H9 (cell line): Measurements from ENCODE around the gene ESM1. TPM values are rescaled to one million over a fixed set of nuclear protein-coding genes. Genes with fewer than 3 reads are reported as not detected.

Source experiments
- DNase-seq: peaks from one replicate; pipeline ENCODE4 v3.0.0-alpha.2; 2017
- H2AFZ ChIP-seq: one replicate; pipeline ENCODE4 v1.6.1; 2013; ENCODE audit warnings: mild to moderate bottlenecking, low read length, control low read depth, moderate library complexity
- H2AK5ac ChIP-seq: 2 replicates; pipeline ENCODE4 v1.6.1; 2013; ENCODE audit warnings: low read length, control low read depth, mixed read lengths; ENCODE audit not compliant: insufficient read length
- H2BK120ac ChIP-seq: one replicate; pipeline ENCODE4 v1.6.1; 2013; ENCODE audit warnings: low read depth, mild to moderate bottlenecking, low read length, control low read depth, inconsistent platforms; ENCODE audit not compliant: poor library complexity, severe bottlenecking
- H2BK12ac ChIP-seq: 2 replicates; pipeline ENCODE4 v1.6.1; 2013; ENCODE audit warnings: low read length, control low read depth, mixed read lengths, low read depth; ENCODE audit not compliant: insufficient read length
- H2BK15ac ChIP-seq: 2 replicates; pipeline ENCODE4 v1.6.1; 2013; ENCODE audit warnings: low read depth, low read length, control low read depth
- H2BK20ac ChIP-seq: one replicate; pipeline ENCODE4 v1.6.1; 2013; ENCODE audit warnings: low read depth, mild to moderate bottlenecking, low read length, control low read depth, inconsistent platforms; ENCODE audit not compliant: poor library complexity, severe bottlenecking
- H2BK5ac ChIP-seq: 2 replicates; pipeline ENCODE4 v1.6.1; 2013; ENCODE audit warnings: low read length, control low read depth, mixed read lengths; ENCODE audit not compliant: insufficient read length
- H3K14ac ChIP-seq: 2 replicates; pipeline ENCODE4 v1.6.1; 2013; ENCODE audit warnings: low read length, control low read depth; ENCODE audit not compliant: insufficient read depth
- H3K18ac ChIP-seq: 2 replicates; pipeline ENCODE4 v1.6.1; 2013; ENCODE audit warnings: low read depth, mild to moderate bottlenecking, mixed read lengths, low read length, control low read depth; ENCODE audit not compliant: insufficient read length
- H3K23ac ChIP-seq: 2 replicates; pipeline ENCODE4 v1.6.1; 2013; ENCODE audit warnings: low read length, control low read depth, mixed read lengths, low read depth; ENCODE audit not compliant: insufficient read length
- H3K23me2 ChIP-seq: 2 replicates; pipeline ENCODE4 v1.6.1; 2013; ENCODE audit warnings: low read depth, mild to moderate bottlenecking, mixed read lengths, low read length, control low read depth; ENCODE audit not compliant: insufficient read length, poor library complexity, severe bottlenecking
- H3K27ac ChIP-seq: 2 replicates; pipeline ENCODE4 v1.5.1; 2013; ENCODE audit warnings: low read length, control low read depth, mixed read lengths, low read depth; ENCODE audit not compliant: insufficient read length
- H3K27me3 ChIP-seq: 2 replicates; pipeline ENCODE4 v1.6.1; 2013; ENCODE audit warnings: low read length, control low read depth, inconsistent platforms; ENCODE audit not compliant: insufficient read depth
- H3K4ac ChIP-seq: 2 replicates; pipeline ENCODE4 v1.6.1; 2013; ENCODE audit warnings: low read depth, mild to moderate bottlenecking, control low read depth, inconsistent platforms, low read length, moderate library complexity
- H3K4me1 ChIP-seq: 2 replicates; pipeline ENCODE4 v1.6.1; 2013; ENCODE audit warnings: low read length, control low read depth, inconsistent platforms; ENCODE audit not compliant: insufficient read depth
- H3K4me2 ChIP-seq: 2 replicates; pipeline ENCODE4 v1.6.1; 2013; ENCODE audit warnings: low read length, control low read depth, mixed read lengths; ENCODE audit not compliant: insufficient read length, insufficient read depth
- H3K56ac ChIP-seq: 2 replicates; pipeline ENCODE4 v1.6.1; 2013; ENCODE audit warnings: low read depth, mild to moderate bottlenecking, mixed read lengths, low read length, control low read depth; ENCODE audit not compliant: insufficient read length
- H3K79me1 ChIP-seq: 2 replicates; pipeline ENCODE4 v1.6.1; 2013; ENCODE audit warnings: low read depth, mild to moderate bottlenecking, moderate library complexity, low read length, control low read depth, inconsistent platforms; ENCODE audit not compliant: insufficient read depth, poor library complexity, severe bottlenecking
- H3K79me2 ChIP-seq: 2 replicates; pipeline ENCODE4 v1.6.1; 2013; ENCODE audit warnings: low read length, control low read depth, inconsistent platforms; ENCODE audit not compliant: insufficient read depth
- H3K9ac ChIP-seq: 2 replicates; pipeline ENCODE4 v1.6.1; 2013; ENCODE audit warnings: low read length, control low read depth, mixed read lengths; ENCODE audit not compliant: insufficient read length; ENCODE audit errors: extremely low read depth
- H3K9me3 ChIP-seq: one replicate; pipeline ENCODE4 v1.6.1; 2013; ENCODE audit warnings: low read depth, low read length, inconsistent platforms; ENCODE audit not compliant: control insufficient read depth
- H3T11ph ChIP-seq: one replicate; pipeline ENCODE4 v1.6.1; 2013; ENCODE audit warnings: mild to moderate bottlenecking, low read length, control low read depth, inconsistent platforms
- H4K20me1 ChIP-seq: one replicate; pipeline ENCODE4 v1.6.1; 2013; ENCODE audit not compliant: control insufficient read depth, insufficient read length, insufficient read depth
- H4K5ac ChIP-seq: 2 replicates; pipeline ENCODE4 v1.6.1; 2013; ENCODE audit warnings: low read depth, mild to moderate bottlenecking, mixed read lengths, low read length, control low read depth; ENCODE audit not compliant: insufficient read length
- H4K8ac ChIP-seq: replicated peaks from 2 replicates; pipeline ENCODE4 v1.6.1; 2013; ENCODE audit warnings: low read length, control low read depth, mixed read lengths, low read depth; ENCODE audit not compliant: insufficient read length
- H4K91ac ChIP-seq: 2 replicates; pipeline ENCODE4 v1.6.1; 2013; ENCODE audit warnings: low read depth, mild to moderate bottlenecking, moderate library complexity, mixed read lengths, low read length, control low read depth; ENCODE audit not compliant: insufficient read length
- H3K27ac Mint-ChIP-seq, 3 experiments: 2 replicates in 2 of 3; 3 replicates in 1 of 3; pipeline ENCODE4 v1.8.0; 2020 to 2021; ENCODE audit warnings: mixed read lengths in 3 of 3, mild to moderate bottlenecking in 1 of 3, moderate library complexity in 1 of 3
- H3K27me3 Mint-ChIP-seq: 2 replicates; pipeline ENCODE4 v1.8.0; 2021; ENCODE audit warnings: low read depth, mild to moderate bottlenecking, moderate library complexity, mixed read lengths
- H3K36me3 Mint-ChIP-seq, 3 experiments: 2 replicates in 2 of 3; 3 replicates in 1 of 3; pipeline ENCODE4 v1.8.0; 2020 to 2021; ENCODE audit warnings: low read depth in 3 of 3, mixed read lengths in 3 of 3; ENCODE audit not compliant: insufficient read depth in 1 of 3
- H3K4me1 Mint-ChIP-seq, 2 experiments: 2 replicates each; pipeline ENCODE4 v1.8.0; 2020; ENCODE audit warnings: mixed read lengths in 2 of 2
- H3K4me3 Mint-ChIP-seq, 2 experiments: 2 replicates in 1 of 2; 3 replicates in 1 of 2; pipeline ENCODE4 v1.8.0; 2020 to 2021; ENCODE audit warnings: mild to moderate bottlenecking in 2 of 2, mixed read lengths in 2 of 2, moderate library complexity in 1 of 2
- H3K9me3 Mint-ChIP-seq, 2 experiments: 2 replicates in 1 of 2; 3 replicates in 1 of 2; pipeline ENCODE4 v1.8.0; 2020; ENCODE audit warnings: mild to moderate bottlenecking in 2 of 2, mixed read lengths in 2 of 2, moderate library complexity in 1 of 2
- WGBS: extraction: QIAGEN DNeasy Blood & Tissue Kit; methylation state at CpG from one replicate; pipeline ENCODE4 v1.1.7; 2013; ENCODE audit warnings: missing lambda C conversion rate, low lambda C conversion rate, mixed read lengths; ENCODE audit not compliant: insufficient read length; ENCODE audit errors: extremely low coverage; 5-methylcytosine and 5-hydroxymethylcytosine counted together
- total RNA-seq: library from RNA; stranded (reverse); gene quantifications from 2 replicates; pipeline ENCODE4 v1.2.1, GENCODE V29; 2021
- TF ChIP-seq, protein P1 (sequence below): fragments of 200-600 bp; sonication (generic); conservative IDR thresholded peaks from 3 replicates; pipeline ENCODE4 v1.8.0; 2021; ENCODE audit warnings: antibody characterized with exemption, mild to moderate bottlenecking

ESM1 gene
- total RNA-seq, 1 experiment from 2014 or later: not detected

DNA sequence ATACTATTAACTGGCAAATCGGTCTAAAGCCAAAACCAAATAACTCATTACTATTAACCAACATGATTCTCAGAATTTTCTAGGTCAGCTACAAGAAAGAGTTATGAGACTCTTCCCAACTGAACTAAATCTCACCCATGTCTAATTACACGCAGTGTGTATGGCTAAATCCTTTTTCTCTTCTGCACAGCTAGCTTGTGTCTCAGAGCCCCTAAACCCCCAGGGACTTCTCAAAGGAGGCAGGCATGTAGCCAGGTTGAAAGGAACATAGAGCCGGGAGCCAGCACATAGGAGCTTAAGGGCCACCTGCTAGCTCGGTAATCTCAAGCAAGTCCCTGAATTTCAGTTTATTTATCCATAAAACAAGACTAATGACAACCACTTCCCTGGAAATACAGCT is 36.4 kb upstream of the ESM1 start:
- peaks cover 9 to 16% of the 10 kb centered on the region in 2 experiments for H3K4me1 Mint-ChIP-seq
- H3K4ac ChIP-seq: no peak overlapping the region

More for the DNA sequence above, 36.4 kb upstream of the ESM1 start:
- Histone ChIP-seq H3K79me2 (no peaks in the 10 kb centered on the region), H3T11ph (no peak overlapping the region), H4K5ac (no peak overlapping the region), H3K79me1 (no peaks in the 10 kb centered on the region), H2BK20ac (no peak overlapping the region), H3K23ac (no peak overlapping the region), H3K27ac (no peak overlapping the region), H4K91ac (no peak overlapping the region), H3K4me1 (no peaks in the 10 kb centered on the region), H4K20me1 (no peaks in the 10 kb centered on the region), H2BK15ac (no peak overlapping the region), H3K18ac (no peak overlapping the region), H2BK5ac (no peak overlapping the region), H3K56ac (no peak overlapping the region), H3K9ac (no peak overlapping the region), H3K4me2 (no peak overlapping the region), H2BK12ac (no peak overlapping the region), H3K9me3 (no peaks in the 10 kb centered on the region), H3K14ac (no peak overlapping the region), H4K8ac (no peak overlapping the region), H3K27me3 (no peaks in the 10 kb centered on the region), H2AFZ (no peak overlapping the region), H2BK120ac (no peak overlapping the region), H2AK5ac (no peak overlapping the region), H3K23me2 (no peaks in the 10 kb centered on the region)
- TF ChIP-seq, protein P1, sequence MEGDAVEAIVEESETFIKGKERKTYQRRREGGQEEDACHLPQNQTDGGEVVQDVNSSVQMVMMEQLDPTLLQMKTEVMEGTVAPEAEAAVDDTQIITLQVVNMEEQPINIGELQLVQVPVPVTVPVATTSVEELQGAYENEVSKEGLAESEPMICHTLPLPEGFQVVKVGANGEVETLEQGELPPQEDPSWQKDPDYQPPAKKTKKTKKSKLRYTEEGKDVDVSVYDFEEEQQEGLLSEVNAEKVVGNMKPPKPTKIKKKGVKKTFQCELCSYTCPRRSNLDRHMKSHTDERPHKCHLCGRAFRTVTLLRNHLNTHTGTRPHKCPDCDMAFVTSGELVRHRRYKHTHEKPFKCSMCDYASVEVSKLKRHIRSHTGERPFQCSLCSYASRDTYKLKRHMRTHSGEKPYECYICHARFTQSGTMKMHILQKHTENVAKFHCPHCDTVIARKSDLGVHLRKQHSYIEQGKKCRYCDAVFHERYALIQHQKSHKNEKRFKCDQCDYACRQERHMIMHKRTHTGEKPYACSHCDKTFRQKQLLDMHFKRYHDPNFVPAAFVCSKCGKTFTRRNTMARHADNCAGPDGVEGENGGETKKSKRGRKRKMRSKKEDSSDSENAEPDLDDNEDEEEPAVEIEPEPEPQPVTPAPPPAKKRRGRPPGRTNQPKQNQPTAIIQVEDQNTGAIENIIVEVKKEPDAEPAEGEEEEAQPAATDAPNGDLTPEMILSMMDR: no peak
- H3K9me3 Mint-ChIP-seq: peaks cover under 1 to 5% of the 10 kb centered on the region in 2 experiments; a peak in 3 of 5 replicates
- no peak overlapping the region for H3K27ac Mint-ChIP-seq
- DNase-seq: no peak
- H3K4me3 Mint-ChIP-seq: no peak overlapping the region
- WGBS: no CpG with 5 or more reads among the region's 4 CpGs
- no peaks in the 10 kb centered on the region for H3K36me3 Mint-ChIP-seq
- no peaks in the 10 kb centered on the region for H3K27me3 Mint-ChIP-seq
